ENCODE results near the gene COL7A1.
A peak's percentile ranks its signal among the peaks of the same experiment; 100 is the strongest.

Gene COL7A1

DNA sequence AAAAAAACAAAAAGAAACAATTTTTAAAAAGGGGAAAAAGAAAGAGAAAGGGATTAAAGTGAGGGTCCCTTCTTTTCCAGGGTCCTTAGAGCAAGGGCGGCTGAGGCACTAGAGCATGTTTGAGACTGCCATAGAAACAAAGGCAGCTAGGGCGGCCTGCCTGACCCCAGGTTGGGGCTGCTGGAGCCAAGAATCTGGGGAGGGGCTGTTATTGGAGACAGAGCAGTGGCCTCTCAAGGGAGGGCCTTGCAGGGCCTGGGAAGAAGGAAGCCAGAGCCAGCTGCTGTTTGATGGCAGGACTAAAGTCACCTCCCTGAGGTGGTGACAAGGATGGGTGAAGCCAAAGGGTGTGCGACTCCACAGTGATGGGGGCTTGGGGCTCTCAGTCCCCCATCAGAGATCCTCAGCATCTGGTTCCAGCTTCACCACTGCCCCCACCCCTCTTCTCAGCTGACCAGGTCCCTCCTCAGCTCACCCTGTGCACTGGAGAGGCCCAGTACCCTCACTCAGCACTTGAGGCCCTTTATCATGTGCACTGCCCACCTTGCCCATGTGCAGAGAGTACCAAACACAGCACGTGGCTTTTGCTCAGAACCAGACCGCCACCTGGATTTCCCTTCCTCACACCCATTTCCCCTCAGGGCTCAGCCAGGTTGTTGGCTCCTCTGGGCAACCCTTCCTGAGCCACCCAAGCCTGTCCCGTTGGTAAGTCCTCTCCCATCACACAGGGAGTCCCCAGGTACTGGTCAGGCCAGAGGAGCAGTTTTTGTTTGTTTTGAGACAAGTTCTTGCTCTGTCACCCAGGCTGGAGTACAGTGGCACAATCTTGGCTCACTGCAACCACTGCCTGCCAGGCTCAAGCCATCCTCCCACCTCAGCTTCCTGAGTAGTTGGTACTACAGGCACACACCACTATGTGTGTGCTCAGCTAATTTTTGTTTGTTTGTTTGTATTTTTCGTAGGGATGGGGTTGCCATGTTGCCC lies 24.7 kb upstream of the COL7A1 start:
- no peak for DNase-seq (ENCODE audit: low read depth)

DNA sequence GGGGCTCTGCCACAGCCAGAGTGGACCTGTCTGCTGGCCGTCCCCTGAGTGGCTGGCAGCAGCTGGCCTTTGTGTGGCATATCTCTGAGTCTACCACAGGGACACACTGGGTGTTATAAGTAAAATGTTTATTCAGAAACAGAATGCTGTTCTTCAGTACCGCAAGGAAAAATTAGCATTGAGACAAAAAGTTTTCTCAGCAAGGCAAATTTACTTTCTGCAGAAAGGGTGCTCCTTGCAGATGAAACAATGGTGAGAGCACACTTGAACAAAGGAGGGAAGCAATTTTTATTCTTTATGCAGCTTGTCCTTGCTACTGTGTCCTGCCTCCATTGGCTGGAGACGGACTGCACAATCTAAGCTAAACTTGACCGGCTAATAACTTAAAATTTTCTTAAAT lies 22.4 kb upstream of the COL7A1 start:
- DNase-seq (ENCODE audit: low read depth): no peak

DNA sequence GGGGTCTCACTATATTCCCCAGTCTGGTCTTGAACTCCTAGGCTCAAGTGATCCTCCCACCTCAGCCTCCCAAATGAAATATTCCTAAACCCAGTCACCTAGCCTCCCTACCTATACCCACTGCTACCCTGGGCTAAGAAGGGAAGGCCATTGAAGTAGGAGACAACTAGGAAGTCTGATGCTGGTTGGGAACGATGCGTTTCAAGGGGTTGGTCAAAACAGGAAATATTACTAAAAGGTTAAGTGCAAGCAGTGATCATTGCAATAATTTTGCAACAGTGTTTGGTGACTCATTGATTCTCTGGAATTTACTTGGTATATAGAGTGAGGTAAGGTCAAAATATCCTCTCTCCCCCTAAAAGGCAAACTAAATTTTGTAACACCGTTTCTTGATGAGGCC lies 18.9 kb upstream of the COL7A1 start:
- DNase-seq (ENCODE audit: low read depth): peak; percentile 83

DNA sequence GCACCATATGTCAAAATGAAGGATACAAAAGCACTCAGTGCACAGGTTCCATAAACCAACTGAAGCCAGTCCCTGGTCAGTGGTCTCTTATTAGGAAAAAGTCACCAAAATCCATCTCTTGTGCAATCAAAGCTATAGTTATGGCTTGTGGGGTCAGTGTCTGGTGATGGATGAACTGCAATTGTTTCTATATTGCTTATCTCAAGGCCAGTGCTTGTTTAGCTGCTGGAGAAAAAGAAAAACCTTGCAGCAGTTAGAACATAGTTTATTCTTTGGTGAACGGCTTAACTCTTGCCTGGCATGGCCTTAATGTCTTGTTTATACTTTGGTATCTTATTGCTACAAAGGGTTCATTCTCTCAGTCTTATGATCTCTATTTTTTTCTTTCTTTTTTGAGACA lies 17.2 kb upstream of the COL7A1 start:
- no peak for DNase-seq (ENCODE audit: low read depth)

DNA sequence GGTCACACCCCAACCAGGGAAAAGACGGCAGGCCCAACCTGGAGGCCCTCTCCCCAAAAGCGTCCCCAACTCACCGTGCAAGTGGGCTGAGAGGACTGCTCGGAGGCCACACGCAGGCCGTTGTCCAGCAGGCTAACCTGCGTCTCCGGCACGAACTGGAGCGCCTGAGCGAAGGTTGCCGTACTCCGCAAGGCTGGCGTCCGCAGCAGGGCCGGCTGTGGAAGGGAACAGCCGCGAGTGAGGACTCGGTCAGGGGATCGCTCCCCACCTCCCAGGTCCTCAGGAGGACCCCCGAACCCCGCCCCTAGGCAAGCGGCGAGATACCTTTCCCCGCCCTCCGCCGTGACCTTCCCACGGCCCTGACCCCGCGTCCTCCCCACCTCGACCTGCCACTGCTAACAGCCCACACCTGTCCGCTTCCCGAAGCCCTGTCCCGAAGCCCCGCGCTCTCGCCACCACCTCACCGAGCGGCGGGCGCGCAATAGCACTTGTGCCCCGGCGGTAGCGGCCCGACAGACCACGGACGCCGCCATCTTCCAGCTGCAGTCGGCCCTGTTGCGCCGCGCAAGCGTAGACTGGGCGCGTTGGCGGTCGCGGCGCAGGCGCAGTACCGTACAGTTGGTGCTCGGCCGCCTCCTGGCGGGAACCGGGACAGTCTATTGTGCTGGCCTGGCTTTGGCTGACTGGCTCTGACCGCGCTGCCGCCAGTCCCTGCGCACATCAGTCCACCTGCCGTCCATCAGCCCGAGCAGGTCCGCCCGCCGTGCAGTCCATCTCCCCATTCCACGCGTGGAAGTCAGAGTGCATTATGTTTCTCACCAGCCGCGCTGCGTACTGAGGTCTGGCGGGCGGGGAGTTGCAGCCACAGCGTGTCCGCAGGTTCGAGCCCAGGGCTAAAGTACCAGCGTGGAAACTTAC lies 14.2 kb upstream of the COL7A1 start, which contains the start of gene UQCRC1:
UQCRC1 (minus strand) TSS at position 559 of the 918 bp plus-strand sequence; CDS start at position 533, 26 bp downstream.
- DNase-seq (ENCODE audit: low read depth): peak; percentile 91

DNA sequence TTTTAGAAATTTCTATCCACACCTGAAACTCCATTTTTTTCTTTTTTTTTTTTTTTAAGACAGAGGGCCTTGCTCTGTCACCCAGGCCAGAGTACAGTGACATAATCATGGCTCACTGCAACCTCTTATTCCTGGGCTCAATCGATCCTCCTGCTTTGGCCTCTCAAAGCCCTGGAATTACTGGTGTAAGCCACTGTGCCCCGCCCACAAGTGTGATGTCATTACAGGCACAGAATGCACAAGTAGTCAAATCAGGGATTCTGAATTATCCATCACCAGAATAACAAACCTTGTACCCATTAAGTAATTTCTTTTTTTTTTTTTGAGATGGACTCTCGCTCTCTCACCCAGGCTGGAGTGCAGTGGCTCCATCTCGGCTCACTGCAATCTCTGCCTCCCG lies 12.4 kb upstream of the COL7A1 start:
- DNase-seq (ENCODE audit: low read depth): peak; percentile 37

DNA sequence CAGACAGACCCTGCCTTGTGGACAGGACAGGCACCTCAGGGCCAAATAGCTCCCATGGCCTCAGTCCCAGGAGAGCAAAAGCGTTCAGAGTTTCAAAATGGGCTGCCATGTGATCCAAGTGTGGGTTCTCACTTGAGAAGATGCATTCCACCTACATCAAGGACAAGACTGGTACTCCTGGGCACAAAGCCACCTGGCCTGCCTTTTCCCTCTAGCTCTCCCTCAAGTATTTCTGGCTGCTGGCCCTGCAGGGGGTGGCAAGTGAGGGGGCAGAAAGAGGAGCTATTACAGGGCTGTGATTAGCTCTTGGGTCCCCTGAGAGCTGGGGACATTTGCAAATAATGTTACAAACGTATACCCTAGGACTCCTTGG lies 6.5 kb upstream of the COL7A1 start:
- DNase-seq (ENCODE audit: low read depth): no peak

DNA sequence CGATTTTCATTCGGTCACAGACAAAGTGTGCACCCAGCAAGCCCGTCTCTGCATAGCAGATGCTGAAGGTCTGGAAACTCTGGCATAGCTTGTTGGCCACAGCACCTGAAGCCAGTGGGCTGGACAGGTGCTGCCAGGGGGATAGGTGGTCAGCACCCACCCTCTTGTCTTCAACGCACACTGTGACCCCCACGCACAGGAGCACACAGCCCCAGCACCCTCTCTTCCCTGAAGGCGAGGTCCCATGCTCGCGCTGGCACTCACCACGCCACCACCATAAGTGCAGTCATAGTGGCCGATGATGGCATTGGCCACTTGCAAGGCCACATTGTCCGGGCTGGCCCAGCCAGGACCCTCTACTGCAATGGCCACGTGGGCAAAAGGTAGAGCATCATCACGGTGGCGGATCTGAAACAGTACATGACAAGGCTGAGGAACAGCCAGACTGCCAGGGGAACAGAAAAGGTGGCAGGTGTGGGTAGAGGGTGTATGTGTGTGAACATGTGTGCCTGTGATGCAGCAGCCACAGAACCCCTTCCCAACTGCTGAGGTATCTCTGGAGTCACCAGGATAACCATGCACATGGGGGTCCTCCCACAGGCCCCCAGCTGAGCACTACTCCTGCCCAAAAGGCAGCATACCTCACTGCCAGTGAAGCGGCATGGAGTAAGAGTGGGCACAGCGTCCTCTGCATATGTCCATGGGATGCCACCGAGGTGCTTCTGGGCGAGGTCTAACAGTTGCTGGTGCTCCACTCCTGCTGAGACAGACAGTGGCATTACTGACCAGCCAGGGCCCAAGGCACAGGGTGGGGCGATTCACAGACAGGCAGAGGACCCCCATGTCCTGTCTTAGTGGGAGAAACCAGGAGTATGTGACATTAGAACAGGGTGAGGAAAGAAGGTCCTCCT lies 5.8 kb upstream of the COL7A1 start:
- no peak for DNase-seq (ENCODE audit: low read depth)

DNA sequence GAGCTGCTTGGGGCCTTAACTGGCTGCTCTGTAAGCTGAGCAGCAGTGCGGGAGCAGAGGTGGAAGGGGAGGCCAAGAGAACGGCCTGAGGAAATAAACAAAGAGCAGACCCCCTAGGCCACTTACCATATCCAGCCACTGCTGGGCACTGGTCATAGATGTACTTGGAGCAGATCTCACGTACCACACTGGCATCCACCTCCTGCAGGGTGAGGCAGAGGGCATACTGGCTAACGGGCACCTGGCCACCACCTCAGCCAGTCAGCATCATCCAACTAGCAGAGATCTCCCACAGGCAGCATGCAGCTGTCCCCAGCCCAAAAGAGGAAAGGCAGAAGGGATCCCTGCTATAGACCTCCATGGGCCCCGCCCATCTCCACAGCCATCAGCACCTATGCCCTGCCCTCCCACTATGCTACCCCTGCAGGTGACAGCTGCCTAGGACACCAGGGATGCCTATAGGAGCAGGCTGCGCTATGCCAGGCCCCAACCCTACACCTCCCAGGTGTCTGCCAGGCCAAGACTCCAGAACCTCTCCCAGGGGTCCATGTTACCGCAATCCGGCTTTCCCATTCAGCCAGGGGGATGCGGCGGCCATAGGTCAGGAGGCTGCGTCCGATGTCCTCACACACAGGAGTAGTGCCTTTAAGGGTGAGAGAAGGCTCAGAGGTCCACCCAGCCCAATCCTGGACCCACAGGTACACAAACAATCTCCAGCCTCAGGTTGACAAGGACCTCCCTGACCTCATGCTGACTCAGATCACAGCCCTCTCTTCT lies 4.6 kb upstream of the COL7A1 start:
- no peak for DNase-seq (ENCODE audit: low read depth)

DNA sequence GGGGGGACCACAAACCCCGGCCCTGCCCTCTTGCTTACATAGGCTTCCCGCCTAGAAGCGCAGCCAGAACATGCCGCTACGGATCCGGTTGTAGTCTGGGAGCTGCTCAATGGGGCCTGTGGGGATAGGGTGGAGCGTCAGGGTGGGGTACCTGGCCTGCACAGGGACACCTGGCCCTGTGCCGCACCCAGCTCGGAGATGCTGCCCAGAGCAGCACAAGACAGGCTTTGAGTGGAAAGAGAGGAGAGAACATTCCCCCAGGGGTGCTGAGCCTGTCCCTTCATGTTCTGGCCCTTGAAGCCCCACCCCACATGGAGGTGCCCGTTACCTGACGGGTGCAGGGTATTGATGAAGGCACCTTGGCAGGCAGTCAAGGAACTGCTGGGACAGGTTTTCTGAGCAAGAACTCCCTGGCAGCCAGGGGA lies 4.0 kb upstream of the COL7A1 start:
- DNase-seq (ENCODE audit: low read depth): no peak

DNA sequence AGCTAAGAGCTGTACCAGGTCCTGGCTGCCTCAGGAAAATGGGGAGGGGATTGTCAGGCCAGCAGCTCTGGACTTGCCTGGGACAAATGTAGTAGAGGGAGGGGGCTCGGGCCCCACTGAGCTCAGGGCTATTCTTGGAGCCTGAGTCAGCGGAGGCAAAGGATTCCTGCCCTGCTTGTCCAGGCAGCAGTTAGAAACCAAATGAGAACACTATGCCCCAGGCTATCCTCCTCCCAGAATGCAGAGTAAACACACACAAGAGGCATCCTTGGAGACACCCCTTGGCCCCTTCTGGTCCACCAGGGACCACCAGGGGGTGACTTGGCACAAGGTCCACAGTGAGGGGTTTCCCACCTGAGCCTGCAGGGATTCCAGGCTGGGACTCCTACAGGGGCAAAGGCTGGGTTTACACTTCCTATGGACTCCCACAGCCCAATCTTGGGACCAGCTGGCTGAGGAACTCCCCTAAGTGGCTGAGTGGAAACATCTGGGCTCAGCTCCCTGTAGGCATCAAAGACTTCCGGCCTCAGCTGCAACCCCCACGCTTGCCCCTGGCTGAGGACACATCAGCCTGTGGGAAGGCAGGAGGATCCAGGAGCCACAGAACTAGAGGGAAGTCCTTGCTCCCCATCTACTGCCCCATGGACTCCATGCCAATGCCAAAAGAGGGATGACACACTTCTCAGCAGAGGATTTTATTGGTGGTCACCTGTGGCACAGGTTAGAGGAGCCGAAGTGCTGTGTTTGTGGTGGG lies 3.4 kb upstream of the COL7A1 start:
- peak; percentile 92 for DNase-seq (ENCODE audit: low read depth)

DNA sequence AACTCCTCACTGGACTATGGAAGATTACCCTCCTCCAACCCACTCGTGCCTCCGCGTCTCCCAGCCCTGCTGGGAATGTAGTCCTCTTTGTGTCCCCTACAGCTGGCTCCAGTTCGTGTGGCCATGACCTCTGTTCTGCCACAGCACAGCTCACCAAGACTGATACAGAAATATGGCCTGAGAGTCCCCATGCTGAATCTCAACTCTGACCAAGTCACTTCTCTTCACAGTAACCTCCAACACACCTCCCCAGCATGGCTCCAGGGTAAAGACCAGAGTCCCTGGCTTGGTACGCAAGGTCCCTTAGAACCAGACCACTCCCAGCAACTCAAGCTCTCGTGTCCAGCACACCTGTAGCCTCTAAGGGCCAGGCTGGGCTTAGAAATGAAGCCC lies 2.3 kb upstream of the COL7A1 start:
- no peak for DNase-seq (ENCODE audit: low read depth)

DNA sequence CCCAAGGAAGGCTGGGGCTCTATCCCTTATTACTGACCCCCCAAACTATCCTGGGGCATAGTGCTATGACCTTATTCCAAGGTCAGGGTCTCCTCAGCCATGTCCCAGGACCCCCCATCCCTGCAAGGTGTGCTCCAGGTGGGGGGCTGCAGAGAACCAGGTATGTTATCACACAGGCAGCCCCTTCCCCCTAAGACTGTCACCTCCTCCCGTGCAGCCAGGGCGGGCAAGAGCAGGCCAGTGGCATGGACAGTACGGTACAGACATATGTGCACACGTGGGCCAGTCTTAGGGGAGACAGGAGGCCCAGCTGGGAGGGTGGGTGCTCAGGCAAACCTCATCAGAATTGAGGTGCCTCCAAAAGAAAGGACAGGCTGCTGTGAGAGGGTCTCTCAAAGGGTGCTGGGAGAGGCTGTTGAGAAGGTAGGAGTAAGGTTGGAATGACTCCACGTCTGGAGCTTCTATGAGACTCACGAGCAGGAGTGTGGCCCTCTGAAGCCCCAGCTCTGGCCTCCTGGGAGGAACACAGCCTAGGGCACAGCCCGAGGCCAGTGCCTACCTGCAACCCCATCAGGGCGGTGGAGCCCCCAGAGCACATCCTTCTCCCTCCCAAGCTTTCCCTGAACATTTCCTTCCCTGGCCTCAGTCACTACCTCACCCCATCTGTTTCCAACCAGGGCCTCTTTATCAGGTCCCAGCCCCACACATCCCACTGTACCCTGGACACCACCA lies 1.7 kb upstream of the COL7A1 start:
- no peak for DNase-seq (ENCODE audit: low read depth)

DNA sequence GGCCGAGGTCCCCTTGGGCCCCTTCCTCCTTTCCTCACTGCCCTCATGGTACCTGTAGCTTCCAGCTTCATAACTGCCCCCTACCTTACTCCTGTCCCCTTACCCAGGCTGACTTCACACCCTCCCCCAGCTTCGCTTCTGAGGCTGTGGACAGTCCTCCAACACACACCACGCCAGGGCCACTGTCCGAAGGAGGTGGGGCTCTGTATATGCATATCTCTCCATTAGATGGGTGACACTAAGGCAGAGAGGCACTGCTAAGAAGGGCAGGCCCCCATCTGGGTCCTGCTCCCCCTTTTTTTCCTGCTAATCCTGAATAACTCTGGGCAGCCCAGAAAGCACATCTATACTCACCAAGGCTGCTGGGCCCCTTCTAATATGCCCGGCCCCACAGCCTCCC lies 1.0 kb upstream of the COL7A1 start:
- peak; percentile 12 for DNase-seq (ENCODE audit: low read depth)

DNA sequence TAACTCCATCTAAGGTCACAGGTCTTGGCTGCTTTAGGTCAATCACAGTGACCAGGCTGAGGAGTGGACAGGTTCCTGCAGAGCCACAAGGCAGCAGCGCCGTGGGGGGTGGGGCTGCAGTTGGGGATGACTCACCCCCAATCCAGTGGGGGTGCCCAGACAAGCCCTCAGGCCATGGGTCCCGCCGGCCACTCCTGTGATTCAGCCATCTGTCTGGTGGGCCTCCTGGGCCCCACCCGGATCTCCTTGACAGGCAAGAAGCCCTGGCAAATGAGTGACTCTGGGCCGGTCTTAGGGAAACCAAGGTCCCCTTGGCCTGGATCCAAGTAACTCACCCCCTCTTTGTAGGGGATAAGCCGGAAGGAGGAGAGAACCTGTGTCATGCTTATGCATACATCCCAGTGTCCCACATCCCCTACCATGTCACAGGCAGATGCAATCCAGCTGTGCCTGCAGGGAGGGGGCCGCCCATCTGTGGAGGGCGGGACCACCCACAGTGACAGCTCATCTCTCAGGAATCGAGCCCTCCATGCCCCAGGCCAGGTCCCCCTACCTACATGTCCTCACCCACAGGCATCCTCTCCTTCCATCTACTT lies 495 bp upstream of the COL7A1 start:
- DNase-seq (ENCODE audit: low read depth): peak; percentile 98

DNA sequence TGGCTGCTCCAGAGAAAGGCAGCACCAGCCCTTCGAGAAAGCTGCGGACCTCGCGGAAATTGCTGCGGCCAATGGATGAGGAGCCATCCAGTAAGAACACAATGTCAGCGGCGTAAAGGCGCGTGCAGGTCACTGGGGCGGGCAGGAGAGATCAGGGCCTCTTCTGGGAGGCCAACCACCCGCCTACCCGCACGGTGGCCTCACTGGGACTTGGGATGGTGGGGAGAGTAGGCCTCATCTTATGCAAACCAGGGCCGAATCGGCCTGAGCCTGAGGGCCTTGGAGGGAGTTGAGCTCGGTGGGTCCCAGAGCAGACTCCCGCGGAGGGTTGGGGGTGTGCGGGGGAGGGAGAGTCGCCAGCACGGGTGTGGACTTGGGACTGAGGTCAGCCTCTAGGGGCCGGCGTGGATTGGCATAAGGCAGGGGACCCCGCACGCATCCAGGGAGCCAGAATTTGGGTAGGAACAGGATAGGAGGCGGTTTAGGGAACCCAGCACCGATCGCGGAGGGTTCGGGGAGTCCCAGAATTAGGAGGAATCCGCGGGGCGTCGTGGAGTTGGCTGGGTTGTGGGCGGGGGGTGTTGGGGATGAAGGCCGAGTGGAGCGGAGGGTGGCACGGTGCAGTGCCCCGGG lies 596 bp downstream of the COL7A1 start:
- peak; percentile 57 for DNase-seq (ENCODE audit: low read depth)

DNA sequence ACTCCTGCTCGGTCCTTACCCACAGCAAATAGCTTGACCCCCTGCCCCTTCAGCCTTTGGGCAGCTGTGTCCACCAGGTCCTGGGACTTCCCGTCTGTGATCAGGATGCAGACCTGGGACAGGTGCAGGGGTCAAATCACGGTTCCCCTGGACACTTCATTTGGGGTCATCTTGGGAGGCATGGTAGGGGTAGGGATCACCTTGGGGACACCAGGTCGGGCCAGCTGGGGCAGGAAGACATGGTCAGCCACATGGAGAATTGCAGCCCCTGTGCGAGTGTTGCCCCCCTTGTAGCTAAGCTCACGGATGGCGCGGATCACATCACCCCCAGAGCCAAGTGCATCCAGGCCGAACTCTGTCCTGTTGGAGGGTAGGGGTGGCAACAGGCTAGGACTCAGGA lies 1.8 kb downstream of the COL7A1 start:
- no peak for DNase-seq (ENCODE audit: low read depth)

DNA sequence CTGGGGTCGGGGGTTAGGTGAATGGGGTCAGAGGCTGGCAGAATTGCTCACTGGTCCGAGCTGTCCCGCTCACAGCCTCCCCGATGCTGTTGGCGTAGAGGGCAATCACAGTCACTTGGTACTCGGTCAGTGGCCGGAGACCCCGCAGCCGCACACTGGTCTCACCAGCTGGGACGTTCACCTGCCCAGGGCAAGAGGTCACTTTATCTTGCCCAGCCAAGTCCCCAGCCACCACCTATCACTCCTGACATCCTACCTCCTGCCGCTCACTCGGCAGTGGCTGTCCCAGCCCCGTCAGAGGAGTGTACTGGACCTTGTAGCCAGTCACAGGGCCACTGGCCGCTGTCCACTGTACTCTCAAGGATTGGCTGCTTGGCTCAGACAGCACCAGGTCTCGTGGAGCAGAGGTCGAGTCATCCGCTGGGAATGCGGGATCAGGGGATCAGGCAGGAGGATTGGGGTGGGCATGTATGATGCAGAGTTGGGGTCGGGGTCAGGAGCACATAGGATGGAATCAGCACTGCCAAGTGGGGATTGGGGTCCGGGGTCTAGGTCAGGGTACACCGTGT lies 2.5 kb downstream of the COL7A1 start:
- peak; percentile 60 for DNase-seq (ENCODE audit: low read depth)

Measured in ELR (cell line).